Measurements from ENCODE around the gene STUB1. TPM values are rescaled to one million over a fixed set of nuclear protein-coding genes. Genes with fewer than 3 reads are reported as not detected.
A peak's percentile ranks its signal among the peaks of the same experiment; 100 is the strongest.

The STUB1 gene
- polyA plus RNA-seq (2011; rRNA removed) (53.2 and 60.6 TPM in 2 replicates), polyA plus RNA-seq (2017; fragmentation: RNase III; extraction: RNeasy Plus Mini Kit Qiagen cat#74134 plus additional on column Dnase treatment) (90.0 to 93.5 TPM (median 90.4 TPM) in 3 replicates), polyA minus RNA-seq (2011; rRNA and poly(A)+ RNA removed) (18.1 and 28.3 TPM in 2 replicates)
- 134 and 143 TPM in 2 replicates for polyA plus RNA-seq (2012; cell fraction: cytosol; rRNA removed)
- 123 and 167 TPM in 2 replicates for polyA plus RNA-seq (2012; cell fraction: nucleus; rRNA removed)

DNA sequence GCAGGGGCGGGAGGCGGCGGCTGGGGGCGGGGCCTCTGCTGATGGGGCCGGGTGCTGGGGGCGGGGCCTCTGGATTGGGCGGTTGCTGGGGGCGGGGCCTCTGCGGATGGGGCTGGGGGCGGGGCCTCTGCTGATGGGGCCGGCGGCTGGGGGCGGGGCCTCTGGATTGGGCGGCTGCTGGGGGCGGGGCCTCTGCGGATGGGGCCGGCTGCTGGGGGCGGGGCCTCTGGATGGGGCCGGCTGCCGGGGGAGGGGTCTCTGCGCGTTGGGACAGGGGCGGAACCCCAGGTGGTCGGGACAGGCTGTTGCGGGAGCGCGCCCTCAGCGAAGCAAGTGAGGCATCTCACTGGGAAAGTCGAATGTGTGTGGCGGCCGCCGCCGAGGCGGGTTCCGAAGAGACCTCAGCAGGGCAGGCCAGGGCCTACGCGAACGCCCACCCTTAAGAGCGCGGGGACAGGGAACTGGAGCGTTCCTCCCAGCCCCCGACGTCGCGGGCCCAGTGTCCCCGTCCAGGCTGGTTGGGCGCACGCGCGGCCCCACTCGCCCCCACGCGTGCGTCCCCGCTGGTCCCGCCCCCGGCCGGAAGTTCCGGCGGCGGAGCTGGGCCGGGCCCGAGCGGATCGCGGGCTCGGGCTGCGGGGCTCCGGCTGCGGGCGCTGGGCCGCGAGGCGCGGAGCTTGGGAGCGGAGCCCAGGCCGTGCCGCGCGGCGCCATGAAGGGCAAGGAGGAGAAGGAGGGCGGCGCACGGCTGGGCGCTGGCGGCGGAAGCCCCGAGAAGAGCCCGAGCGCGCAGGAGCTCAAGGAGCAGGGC, at the start of gene STUB1:
TSS of gene STUB1 (plus strand) at position 597 of the 811 bp plus-strand sequence. CDS start at position 713, 116 bp downstream.
- Histone ChIP-seq H3K4me2 (peak within 1 kb of the TSS; percentile 93), H3K27ac (peak within 1 kb of the TSS; percentile 84 to 97), H3K4me1 (peaks cover 45% of the 10 kb centered on the region), H3K9me3 (no peaks in the 10 kb centered on the region), H3K4me3 (peak within 1 kb of the TSS; percentile 74)
- TF ChIP-seq BHLHE40 (IDR thresholded peaks at IDR 0.05; ENCODE audit: low read depth, low read length) (no peak), ZNF302 (CRISPR knock-in tag; IDR thresholded peaks at IDR 0.05) (no peak), EHF (CRISPR knock-in tag; IDR thresholded peaks at IDR 0.05) (no peak), RARB (CRISPR knock-in tag; IDR thresholded peaks at IDR 0.05) (no peak), ZFP36 (IDR thresholded peaks at IDR 0.05; ENCODE audit: borderline replicate concordance, partially characterized antibody) (no peak), POLR2A (IDR thresholded peaks at IDR 0.05; ENCODE audit: low read length) (peak; percentile 48), KDM1A (IDR thresholded peaks at IDR 0.05; ENCODE audit: low read depth) (no peak), KDM5A (IDR thresholded peaks at IDR 0.05) (no peak), JUN (IDR thresholded peaks at IDR 0.05) (peak; percentile 84), PHF8 (IDR thresholded peaks at IDR 0.05; ENCODE audit: borderline replicate concordance, low read depth) (peak; percentile 40; the same call in 1 of the 2 replicates), RCOR1 (IDR thresholded peaks at IDR 0.05; ENCODE audit: low read depth, low read length) (no peak), CHD4 (IDR thresholded peaks at IDR 0.05; ENCODE audit: borderline replicate concordance) (no peak), HOXB13 (CRISPR knock-in tag; IDR thresholded peaks at IDR 0.05; ENCODE audit: low read depth) (no peak), CBX8 (IDR thresholded peaks at IDR 0.05) (no peak), NR3C1 (IDR thresholded peaks at IDR 0.05) (no peak), MYC (IDR thresholded peaks at IDR 0.05; ENCODE audit: borderline replicate concordance, low read length) (0 out of 2 replicates have a peak, but pooled peaks have one; percentile 27), TFCP2L1 (CRISPR knock-in tag; IDR thresholded peaks at IDR 0.05) (no peak), GATA3 (IDR thresholded peaks at IDR 0.05; ENCODE audit: borderline replicate concordance) (no peak), CEBPB (IDR thresholded peaks at IDR 0.05) (no peak), CBX2 (IDR thresholded peaks at IDR 0.05; ENCODE audit: borderline replicate concordance, low read depth) (no peak), HEYL (CRISPR knock-in tag; IDR thresholded peaks at IDR 0.05) (no peak), TP53 (CRISPR knock-in tag; IDR thresholded peaks at IDR 0.05) (peak; percentile 54; the same call in 1 of the 2 replicates)
- TF ChIP-seq, protein P1, sequence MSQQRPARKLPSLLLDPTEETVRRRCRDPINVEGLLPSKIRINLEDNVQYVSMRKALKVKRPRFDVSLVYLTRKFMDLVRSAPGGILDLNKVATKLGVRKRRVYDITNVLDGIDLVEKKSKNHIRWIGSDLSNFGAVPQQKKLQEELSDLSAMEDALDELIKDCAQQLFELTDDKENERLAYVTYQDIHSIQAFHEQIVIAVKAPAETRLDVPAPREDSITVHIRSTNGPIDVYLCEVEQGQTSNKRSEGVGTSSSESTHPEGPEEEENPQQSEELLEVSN (IDR thresholded peaks at IDR 0.05; ENCODE audit: borderline replicate concordance, low read depth): peak; percentile 59
- TF ChIP-seq, protein P2, sequence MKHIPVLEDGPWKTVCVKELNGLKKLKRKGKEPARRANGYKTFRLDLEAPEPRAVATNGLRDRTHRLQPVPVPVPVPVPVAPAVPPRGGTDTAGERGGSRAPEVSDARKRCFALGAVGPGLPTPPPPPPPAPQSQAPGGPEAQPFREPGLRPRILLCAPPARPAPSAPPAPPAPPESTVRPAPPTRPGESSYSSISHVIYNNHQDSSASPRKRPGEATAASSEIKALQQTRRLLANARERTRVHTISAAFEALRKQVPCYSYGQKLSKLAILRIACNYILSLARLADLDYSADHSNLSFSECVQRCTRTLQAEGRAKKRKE (CRISPR knock-in tag; IDR thresholded peaks at IDR 0.05; ENCODE audit: low read depth): no peak
- TF ChIP-seq, protein P3, sequence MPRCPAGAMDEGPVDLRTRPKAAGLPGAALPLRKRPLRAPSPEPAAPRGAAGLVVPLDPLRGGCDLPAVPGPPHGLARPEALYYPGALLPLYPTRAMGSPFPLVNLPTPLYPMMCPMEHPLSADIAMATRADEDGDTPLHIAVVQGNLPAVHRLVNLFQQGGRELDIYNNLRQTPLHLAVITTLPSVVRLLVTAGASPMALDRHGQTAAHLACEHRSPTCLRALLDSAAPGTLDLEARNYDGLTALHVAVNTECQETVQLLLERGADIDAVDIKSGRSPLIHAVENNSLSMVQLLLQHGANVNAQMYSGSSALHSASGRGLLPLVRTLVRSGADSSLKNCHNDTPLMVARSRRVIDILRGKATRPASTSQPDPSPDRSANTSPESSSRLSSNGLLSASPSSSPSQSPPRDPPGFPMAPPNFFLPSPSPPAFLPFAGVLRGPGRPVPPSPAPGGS (IDR thresholded peaks at IDR 0.05): peak; percentile 70; the same call in 2 of the 3 replicates
- TF ChIP-seq, protein P4, sequence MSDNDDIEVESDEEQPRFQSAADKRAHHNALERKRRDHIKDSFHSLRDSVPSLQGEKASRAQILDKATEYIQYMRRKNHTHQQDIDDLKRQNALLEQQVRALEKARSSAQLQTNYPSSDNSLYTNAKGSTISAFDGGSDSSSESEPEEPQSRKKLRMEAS (IDR thresholded peaks at IDR 0.05): peak; percentile 65; the same call in 1 of the 2 replicates
- ATAC-seq (peak; percentile 20 to 51), DNase-seq (ENCODE audit: low read depth in 1 of 2, low spot score in 1 of 2) (peak in 1 of 2 experiments; percentile 91), FAIRE-seq (no peak)
- ChIA-PET POLR2A (interaction anchor here (0.6 to 2.0 kb wide), 6 partner anchors 10 to 53 kb away, joined by 3 to 12 read pairs (median 6); partner anchors contain the start of genes ANTKMT and WDR24), CTCF (interaction anchor here (0.7 to 2.9 kb wide), 8 partner anchors 12 to 106 kb away, joined by 3 to 17 read pairs (median 4); partner anchors contain the start of gene RHOT2)
- WGBS (ENCODE audit: missing lambda C conversion rate): 0% methylated on average over 9 of the region's 91 CpGs
